Activated naive CD4-positive, alpha-beta T cell treated with anti-CD3 and anti-CD28 coated beads, Interleukin-2, amount 50 U/mL, for 72 hours (primary cell): Measurements from ENCODE around the gene TIGD4. TPM values are rescaled to one million over a fixed set of nuclear protein-coding genes. Genes with fewer than 3 reads are reported as not detected.

Experiments
- ATAC-seq, 2 donors: fragments of 150-1000 bp; cut with Tn5 transposase; 2 replicates each; pipeline ENCODE4 v1.10.0; 2021; ENCODE audit warnings: mild to moderate bottlenecking in 2 of 2, moderate library complexity in 2 of 2
- DNase-seq, 2 donors: peaks; one replicate each; pipeline ENCODE4 v3.0.0; 2021 to 2022; ENCODE audit warnings: low spot score in 2 of 2
- H3K27ac Mint-ChIP-seq, 2 donors: one replicate each; pipeline ENCODE4 v1.8.0; 2022; ENCODE audit warnings: mild to moderate bottlenecking in 2 of 2, mixed read lengths in 2 of 2
- H3K36me3 Mint-ChIP-seq, 2 donors: one replicate each; pipeline ENCODE4 v1.8.0; 2022; ENCODE audit warnings: mixed read lengths in 2 of 2
- H3K9me3 Mint-ChIP-seq, 2 donors: one replicate each; pipeline ENCODE4 v1.8.0; 2022; ENCODE audit warnings: mixed read lengths in 2 of 2
- total RNA-seq, 2 donors: library from RNA; stranded (reverse); gene quantifications; one replicate each; pipeline ENCODE4 v1.2.3, GENCODE V29; 2022

The TIGD4 gene
- total RNA-seq: under 1 TPM in 1 of 2 donors, not detected in 1; 0.23 TPM

- Mint-ChIP-seq H3K27ac (peak within 1 kb of the TSS; percentile 93 to 98), H3K36me3 (peaks cover 0 to 16% of the 10 kb centered on the region in 2 donors), H3K9me3 (no peaks in the 10 kb centered on the region)
- ATAC-seq (peak; percentile 95), DNase-seq (peak; percentile 93 to 96)
Observed at GRCh38 chr4:152779513-152780266, at the start of gene TIGD4, which contains the start of gene ARFIP1. Gene TIGD4 (minus strand): TSS chr4:152779730. CDS start chr4:152771004, 8,726 bp downstream. Gene ARFIP1 (plus strand): TSS chr4:152779954. CDS start chr4:152829634, 49,680 bp downstream.

- ATAC-seq: no peak
- Mint-ChIP-seq H3K9me3 (peaks cover 8 to 12% of the 10 kb centered on the region in 2 donors), H3K36me3 (peaks cover 7 to 9% of the 10 kb centered on the region in 2 donors), H3K27ac (no peak overlapping the region)
- no peak for DNase-seq
Observed at GRCh38 chr4:152828122-152828521, 48.6 kb upstream of the TIGD4 start.

DNA sequence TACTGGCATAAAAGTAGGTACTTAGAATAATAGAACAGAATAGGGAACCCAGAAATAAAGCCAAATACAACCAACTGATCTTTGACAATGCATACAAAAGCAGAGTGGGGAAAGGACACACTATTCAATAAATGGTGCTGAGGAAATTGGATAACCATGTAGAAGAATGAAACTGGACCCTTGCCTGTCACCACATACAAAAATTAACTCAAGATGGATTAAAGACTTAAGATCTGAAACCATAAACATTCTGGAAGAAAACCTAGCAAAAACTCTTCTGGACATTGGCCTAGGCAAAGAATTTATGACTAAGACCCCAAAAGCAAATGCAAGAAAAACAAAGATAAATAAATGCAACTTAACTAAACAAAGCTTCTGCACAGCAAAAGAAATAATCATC, 45.8 kb upstream of the TIGD4 start:
- Mint-ChIP-seq H3K27ac (no peak overlapping the region), H3K36me3 (no peaks in the 10 kb centered on the region), H3K9me3 (peaks cover 13 to 17% of the 10 kb centered on the region in 2 donors)
- DNase-seq: no peak
- no peak for ATAC-seq

GRCh38 chr4:152824561-152824960, 45.0 kb upstream of the TIGD4 start:
- Mint-ChIP-seq H3K36me3 (no peaks in the 10 kb centered on the region), H3K27ac (no peak overlapping the region), H3K9me3 (peaks cover 13 to 17% of the 10 kb centered on the region in 2 donors)
- no peak for ATAC-seq
- no peak for DNase-seq

GRCh38 chr4:152822323-152822722, 42.8 kb upstream of the TIGD4 start:
- Mint-ChIP-seq H3K9me3 (peaks cover 13 to 14% of the 10 kb centered on the region in 2 donors), H3K36me3 (peaks cover 9% of the 10 kb centered on the region in 2 donors), H3K27ac (no peak overlapping the region)
- ATAC-seq (no peak), DNase-seq (no peak)

DNA sequence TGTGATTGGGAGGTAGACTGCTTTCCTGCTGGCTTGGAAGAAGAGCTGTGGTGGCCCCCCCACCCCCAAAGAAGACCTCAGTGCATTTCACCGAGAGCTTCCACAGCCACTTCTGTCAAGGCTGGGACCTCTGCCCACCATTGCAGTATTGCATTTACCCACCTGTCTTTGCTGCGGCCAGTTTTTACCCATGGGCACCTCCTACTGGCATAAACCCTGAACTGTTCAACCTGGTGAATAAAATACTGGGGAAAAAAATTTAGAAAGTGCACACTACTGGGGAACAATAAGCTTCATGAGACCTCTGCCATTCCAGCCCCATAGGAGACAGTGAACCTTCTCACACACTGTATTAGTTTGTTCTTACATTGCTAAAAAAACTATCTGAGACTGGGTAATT, 40.5 kb upstream of the TIGD4 start:
- peaks cover 21 to 32% of the 10 kb centered on the region in 2 donors for H3K9me3 Mint-ChIP-seq
- peaks cover 30 to 31% of the 10 kb centered on the region in 2 donors for H3K36me3 Mint-ChIP-seq
- DNase-seq (no peak), ATAC-seq (no peak)
- H3K27ac Mint-ChIP-seq: no peak overlapping the region

GRCh38 chr4:152819026-152819645, 39.6 kb upstream of the TIGD4 start:
- Mint-ChIP-seq H3K27ac (no peak overlapping the region), H3K9me3 (peaks cover 23 to 26% of the 10 kb centered on the region in 2 donors), H3K36me3 (peaks cover 40% of the 10 kb centered on the region in 2 donors)
- DNase-seq: no peak
- no peak for ATAC-seq

- H3K36me3 Mint-ChIP-seq: peaks cover 52 to 53% of the 10 kb centered on the region in 2 donors
- H3K9me3 Mint-ChIP-seq: peaks cover 28 to 31% of the 10 kb centered on the region in 2 donors
- DNase-seq: no peak
- H3K27ac Mint-ChIP-seq: no peak overlapping the region
- no peak for ATAC-seq
Observed at GRCh38 chr4:152817331-152817730, 37.8 kb upstream of the TIGD4 start.

- no peak for ATAC-seq
- no peak overlapping the region for H3K27ac Mint-ChIP-seq
- peaks cover 56 to 76% of the 10 kb centered on the region in 2 donors for H3K36me3 Mint-ChIP-seq
- no peak for DNase-seq
- H3K9me3 Mint-ChIP-seq: peaks cover 32 to 34% of the 10 kb centered on the region in 2 donors
Observed at GRCh38 chr4:152815078-152815477, 35.5 kb upstream of the TIGD4 start.

- DNase-seq (no peak), ATAC-seq (no peak)
- Mint-ChIP-seq H3K9me3 (peaks cover 20 to 25% of the 10 kb centered on the region in 2 donors), H3K27ac (no peak overlapping the region), H3K36me3 (peaks cover 37 to 65% of the 10 kb centered on the region in 2 donors)
Observed at GRCh38 chr4:152810715-152811287, 31.3 kb upstream of the TIGD4 start.

DNA sequence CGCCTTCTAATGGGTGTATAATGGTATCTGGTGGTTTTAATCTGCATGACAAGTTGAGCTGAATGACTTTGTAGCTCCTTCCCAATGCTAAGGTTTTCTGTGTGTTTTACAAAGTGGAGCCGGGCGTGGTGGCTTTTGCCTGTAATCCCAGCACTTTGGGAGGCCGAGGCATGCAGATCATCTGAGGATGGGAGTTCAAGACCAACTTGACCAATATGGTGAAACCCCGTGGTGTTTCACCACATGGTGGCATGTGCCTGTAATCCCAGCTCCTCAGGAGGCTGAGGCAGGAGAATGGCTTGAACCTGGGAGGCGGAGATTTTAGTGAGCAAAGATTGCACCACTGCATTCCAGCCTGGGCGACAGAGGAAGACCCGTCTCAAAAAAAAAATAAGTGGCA, 29.1 kb upstream of the TIGD4 start:
- peaks cover 9 to 18% of the 10 kb centered on the region in 2 donors for H3K9me3 Mint-ChIP-seq

DNA sequence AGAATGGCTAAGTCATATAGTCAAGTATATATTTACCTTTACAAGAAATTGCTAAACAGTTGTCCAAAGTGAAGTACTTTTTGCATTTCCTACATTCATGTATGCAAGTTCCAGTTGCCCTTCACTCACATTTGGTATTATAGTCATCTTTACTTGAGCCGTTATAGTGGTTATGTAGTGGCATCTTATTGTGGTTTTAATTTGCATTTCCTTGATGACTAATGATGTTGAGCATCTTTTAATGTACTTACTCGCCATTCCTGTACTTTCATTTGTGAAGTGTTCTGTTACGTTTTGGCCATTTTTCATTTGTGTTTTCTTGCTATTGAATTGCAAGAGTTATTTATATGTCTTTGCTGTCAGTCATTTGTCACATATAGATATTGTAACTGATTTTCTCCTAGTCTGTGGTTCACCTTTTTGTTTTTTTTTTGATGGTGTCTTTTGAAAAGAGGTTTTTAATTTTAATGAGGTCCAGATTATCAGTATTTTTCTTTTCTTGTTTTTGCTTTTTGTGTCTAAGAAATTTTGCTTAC, 27.8 kb upstream of the TIGD4 start:
- H3K27ac Mint-ChIP-seq: no peak overlapping the region
- peaks cover 3 to 9% of the 10 kb centered on the region in 2 donors for H3K9me3 Mint-ChIP-seq
- H3K36me3 Mint-ChIP-seq: peaks cover 10 to 35% of the 10 kb centered on the region in 2 donors
- ATAC-seq (peak; percentile 85 to 87), DNase-seq (no peak)

More for the DNA sequence above, 29.1 kb upstream of the TIGD4 start:
- H3K27ac Mint-ChIP-seq: no peak overlapping the region
- DNase-seq (no peak), ATAC-seq (no peak)
- peaks cover 17 to 44% of the 10 kb centered on the region in 2 donors for H3K36me3 Mint-ChIP-seq

GRCh38 chr4:152806501-152807125, 27.1 kb upstream of the TIGD4 start:
- peaks cover 0 to 4% of the 10 kb centered on the region in 2 donors for H3K9me3 Mint-ChIP-seq
- DNase-seq (no peak), ATAC-seq (peak; percentile 45 to 73)
- H3K27ac Mint-ChIP-seq: no peak overlapping the region
- H3K36me3 Mint-ChIP-seq: peaks cover 5 to 28% of the 10 kb centered on the region in 2 donors

DNA sequence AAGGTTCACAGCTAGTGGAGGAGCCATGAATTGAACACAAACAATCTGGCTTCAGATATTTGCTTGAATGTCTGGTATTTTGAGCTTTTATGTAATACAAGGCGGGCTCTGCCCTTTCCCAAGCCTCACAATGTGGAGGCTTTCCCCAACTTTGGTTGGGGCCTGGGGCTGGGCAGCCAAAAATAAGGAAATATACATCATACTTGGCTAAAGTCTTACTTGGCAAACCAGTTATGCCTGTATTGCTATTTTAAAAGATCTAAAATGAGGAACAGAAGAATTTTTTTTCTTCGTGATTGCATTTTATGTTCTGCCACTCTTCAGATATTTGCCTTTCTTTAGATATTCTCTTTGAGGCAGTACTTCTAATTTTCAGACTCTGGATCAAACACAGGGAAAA, 26.3 kb upstream of the TIGD4 start:
- peaks cover 5 to 20% of the 10 kb centered on the region in 2 donors for H3K36me3 Mint-ChIP-seq
- no peak for DNase-seq
- no peak overlapping the region for H3K27ac Mint-ChIP-seq
- no peak for ATAC-seq
- peaks cover 0 to 4% of the 10 kb centered on the region in 2 donors for H3K9me3 Mint-ChIP-seq

- Mint-ChIP-seq H3K9me3 (peaks cover 0 to 4% of the 10 kb centered on the region in 2 donors), H3K27ac (no peak overlapping the region), H3K36me3 (peaks cover 5 to 13% of the 10 kb centered on the region in 2 donors)
- DNase-seq (no peak), ATAC-seq (no peak)
Observed at GRCh38 chr4:152805071-152805650, 25.6 kb upstream of the TIGD4 start.

GRCh38 chr4:152803541-152803940, 24.0 kb upstream of the TIGD4 start:
- Mint-ChIP-seq H3K9me3 (peaks cover 0 to 2% of the 10 kb centered on the region in 2 donors), H3K36me3 (peaks cover 5 to 9% of the 10 kb centered on the region in 2 donors), H3K27ac (no peak overlapping the region)
- ATAC-seq (no peak), DNase-seq (no peak)
